ENCODE measurements around the gene ADGRD1.

ADGRD1 gene

GRCh38 chr12:130968611-130969010 is 14.9 kb downstream of the ADGRD1 start:
- no peak for TF ChIP-seq EZH2phosphoT487 (IDR thresholded peaks at IDR 0.05; ENCODE audit: borderline replicate concordance, low read length)
- no peak for TF ChIP-seq CTCF (IDR thresholded peaks at IDR 0.05; ENCODE audit: low read depth, low read length, poor library complexity, severe bottlenecking)
- Histone ChIP-seq H3K79me2 (ENCODE audit: control insufficient read depth, low read length) (no peaks in the 10 kb centered on the region), H3K4me3 (ENCODE audit: low read length) (no peak overlapping the region), H3K36me3 (ENCODE audit: control insufficient read depth, low read length) (no peaks in the 10 kb centered on the region), H3K27ac (ENCODE audit: low read depth, low read length) (no peak overlapping the region), H3K4me1 (ENCODE audit: control insufficient read depth, low read length) (peaks cover 42% of the 10 kb centered on the region), H4K20me1 (ENCODE audit: control insufficient read depth, insufficient read depth, low read depth, low read length) (no peaks in the 10 kb centered on the region), H3K9me3 (ENCODE audit: control insufficient read depth, insufficient read depth, low read length) (no peaks in the 10 kb centered on the region), H3K4me2 (ENCODE audit: low read length) (peak overlapping the region; percentile 28; the same call in 1 of the 2 replicates), H3K9me2 (replicated peaks; ENCODE audit: control insufficient read depth, low read length) (no peaks in the 10 kb centered on the region), H3F3A (ENCODE audit: control insufficient read depth, insufficient read depth) (no peaks in the 10 kb centered on the region), H3K27me3 (ENCODE audit: control insufficient read depth, low read length) (no peaks in the 10 kb centered on the region)

- no peaks in the 10 kb centered on the region for H3F3A ChIP-seq (ENCODE audit: control insufficient read depth, insufficient read depth)
- H4K20me1 ChIP-seq (ENCODE audit: control insufficient read depth, insufficient read depth, low read depth, low read length), result no peaks in the 10 kb centered on the region
- no peaks in the 10 kb centered on the region for H3K27me3 ChIP-seq (ENCODE audit: control insufficient read depth, low read length)
- peak overlapping the region; percentile 28; the same call in 1 of the 2 replicates for H3K4me2 ChIP-seq (ENCODE audit: low read length)
- H3K4me3 ChIP-seq (ENCODE audit: low read length), result no peak overlapping the region
- no peak overlapping the region for H3K27ac ChIP-seq (ENCODE audit: low read depth, low read length)
- H3K36me3 ChIP-seq (ENCODE audit: control insufficient read depth, low read length), result no peaks in the 10 kb centered on the region
- no peaks in the 10 kb centered on the region for H3K9me2 ChIP-seq (replicated peaks; ENCODE audit: control insufficient read depth, low read length)
- H3K79me2 ChIP-seq (ENCODE audit: control insufficient read depth, low read length), result no peaks in the 10 kb centered on the region
- peaks cover 42% of the 10 kb centered on the region for H3K4me1 ChIP-seq (ENCODE audit: control insufficient read depth, low read length)
- TF ChIP-seq EZH2phosphoT487 (IDR thresholded peaks at IDR 0.05; ENCODE audit: borderline replicate concordance, low read length) (no peak), CTCF (IDR thresholded peaks at IDR 0.05; ENCODE audit: low read depth, low read length, poor library complexity, severe bottlenecking) (no peak)
- H3K9me3 ChIP-seq (ENCODE audit: control insufficient read depth, insufficient read depth, low read length), result no peaks in the 10 kb centered on the region
Measured at GRCh38 chr12:130969223-130969622, 15.5 kb downstream of the ADGRD1 start.

- Histone ChIP-seq H3K36me3 (ENCODE audit: control insufficient read depth, low read length) (no peaks in the 10 kb centered on the region), H3K79me2 (ENCODE audit: control insufficient read depth, low read length) (no peaks in the 10 kb centered on the region), H3K27me3 (ENCODE audit: control insufficient read depth, low read length) (no peaks in the 10 kb centered on the region), H4K20me1 (ENCODE audit: control insufficient read depth, insufficient read depth, low read depth, low read length) (no peaks in the 10 kb centered on the region), H3K4me1 (ENCODE audit: control insufficient read depth, low read length) (peaks cover 41% of the 10 kb centered on the region), H3K4me2 (ENCODE audit: low read length) (peak overlapping the region; percentile 72), H3K4me3 (ENCODE audit: low read length) (peak overlapping the region; percentile 59), H3K9me2 (replicated peaks; ENCODE audit: control insufficient read depth, low read length) (no peaks in the 10 kb centered on the region), H3K9me3 (ENCODE audit: control insufficient read depth, insufficient read depth, low read length) (no peaks in the 10 kb centered on the region), H3K27ac (ENCODE audit: low read depth, low read length) (no peak overlapping the region), H3F3A (ENCODE audit: control insufficient read depth, insufficient read depth) (no peaks in the 10 kb centered on the region)
- TF ChIP-seq CTCF (IDR thresholded peaks at IDR 0.05; ENCODE audit: low read depth, low read length, poor library complexity, severe bottlenecking), result no peak
- TF ChIP-seq EZH2phosphoT487 (IDR thresholded peaks at IDR 0.05; ENCODE audit: borderline replicate concordance, low read length), result no peak
Measured at GRCh38 chr12:130970165-130970907, 16.6 kb downstream of the ADGRD1 start.
